K562 (cell line): ENCODE results near the gene PCCA. TPM values are rescaled to one million over a fixed set of nuclear protein-coding genes. Genes with fewer than 3 reads are reported as not detected.

ENCODE experiments used
- DNMT1 ChIP-seq: fragments of 450-650 bp; IDR thresholded peaks from 2 replicates; pipeline ENCODE4 v1.6.1; 2016; ENCODE audit warnings: antibody characterized with exemption, mild to moderate bottlenecking
- EP400 ChIP-seq: fragments of 450-650 bp; IDR thresholded peaks from 2 replicates; pipeline ENCODE4 v1.6.1; 2017; ENCODE audit warnings: antibody characterized with exemption, mild to moderate bottlenecking, moderate library complexity
- FOXK1 ChIP-seq: sonication (generic); formaldehyde crosslinking; IDR thresholded peaks from 2 replicates; pipeline ENCODE4 v1.8.0; 2022; ENCODE audit warnings: missing genetic modification reagents, mild to moderate bottlenecking, borderline replicate concordance
- NEUROD1 ChIP-seq: fragments of 150-350 bp; IDR thresholded peaks from 2 replicates; pipeline ENCODE4 v1.6.1; 2014; ENCODE audit warnings: borderline replicate concordance, low read length, low read depth; ENCODE audit not compliant: partially characterized antibody
- NFYB ChIP-seq: IDR thresholded peaks from 2 replicates; pipeline ENCODE4 v1.6.1; 2011; ENCODE audit warnings: mild to moderate bottlenecking, moderate library complexity; ENCODE audit not compliant: insufficient read length; ENCODE audit errors: extremely low read depth
- NR2C1 ChIP-seq, 2 experiments: fragments of 450-650 bp; IDR thresholded peaks; 2 replicates each; pipeline ENCODE4 v1.6.1; 2017; ENCODE audit warnings: mild to moderate bottlenecking in 2 of 2, antibody characterized with exemption in 1 of 2, inconsistent platforms in 1 of 2, missing compliant biosample characterization in 1 of 2, missing genetic modification characterization in 1 of 2
- TAF7 ChIP-seq: fragments of 450-650 bp; IDR thresholded peaks from 2 replicates; pipeline ENCODE4 v1.6.1; 2016; ENCODE audit warnings: missing genetic modification characterization, missing compliant biosample characterization
- TBP ChIP-seq: optimal IDR thresholded peaks from 2 replicates; pipeline ENCODE3; 2011; ENCODE audit warnings: low read depth, low read length, improper control_type of control experiment
- XRCC3 ChIP-seq: fragments of 450-650 bp; IDR thresholded peaks from 2 replicates; pipeline ENCODE4 v1.6.1; 2017; ENCODE audit warnings: mild to moderate bottlenecking, moderate library complexity
- ZC3H11A ChIP-seq: IDR thresholded peaks from 2 replicates; pipeline ENCODE4 v1.6.1; 2012; ENCODE audit warnings: low read depth, low read length, improper control_type of control experiment
- ZNF133 ChIP-seq: fragments of 250-450 bp; sonication (Bioruptor Pico); IDR thresholded peaks from 2 replicates; pipeline ENCODE4 v1.4.0; 2020; ENCODE audit warnings: mild to moderate bottlenecking
- ZNF224 ChIP-seq: sonication (generic); formaldehyde crosslinking; IDR thresholded peaks from 2 replicates; pipeline ENCODE4 v1.8.0; 2022; ENCODE audit warnings: mild to moderate bottlenecking, missing genetic modification reagents
- ZNF253 ChIP-seq: fragments of 250-450 bp; sonication (Bioruptor Pico); conservative IDR thresholded peaks from 2 replicates; pipeline ENCODE4 v1.6.1; 2021; ENCODE audit warnings: mild to moderate bottlenecking
- polyA plus RNA-seq, 8 experiments: library from polyadenylated mRNA; depleted of rRNA in 4 of 8; stranded (reverse) in 5 of 8; unstranded in 3 of 8; fragments of >200 nt; fragmentation: Nextera tagmentation in 2 of 8; fragmentation: Illumina TruSeq in 1 of 8; extraction: Ambion mirVana in 2 of 8; extraction: Trizol in 1 of 8; gene quantifications; 2 replicates each; pipeline versions ENCODE4 v1.2.1 to v1.2.3, GENCODE V29; 2011 to 2014; ENCODE audit warnings: inconsistent platforms in 1 of 8, missing spikeins in 1 of 8
- total RNA-seq, 7 experiments: library from RNA; depleted of rRNA in 6 of 7; stranded (reverse); fragments of >200 nt in 6 of 7; fragmentation: Illumina TruSeq in 2 of 7; extraction: Trizol in 2 of 7; gene quantifications; 2 replicates each; pipeline versions ENCODE4 v1.2.1 to v1.2.3, GENCODE V29; 2011 to 2021; ENCODE audit warnings: low replicate concordance in 1 of 7
- TF ChIP-seq, protein P1 (sequence below), 2 experiments: fragments of 450-650 bp in 1 of 2; sonication (generic) in 1 of 2; formaldehyde crosslinking in 1 of 2; IDR thresholded peaks; 2 replicates each; pipeline versions ENCODE4 v1.7.1 to v1.9.0; 2016 to 2022; ENCODE audit warnings: inconsistent platforms in 1 of 2, mild to moderate bottlenecking in 1 of 2, missing genetic modification reagents in 1 of 2
- TF ChIP-seq, protein P2 (sequence below): sonication (generic); formaldehyde crosslinking; IDR thresholded peaks from 2 replicates; pipeline ENCODE4 v1.8.1; 2023; ENCODE audit warnings: mild to moderate bottlenecking, missing genetic modification reagents, moderate library complexity
- TF ChIP-seq, protein P3 (sequence below): fragments of 250-450 bp; sonication (Bioruptor Pico); IDR thresholded peaks from 2 replicates; pipeline ENCODE4 v1.5.0; 2020; ENCODE audit warnings: mild to moderate bottlenecking
- TF ChIP-seq, protein P4 (sequence below): sonication (generic); formaldehyde crosslinking; IDR thresholded peaks from 2 replicates; pipeline ENCODE4 v1.9.0; 2022; ENCODE audit warnings: mild to moderate bottlenecking, missing genetic modification reagents

Gene PCCA
- total and polyA plus RNA-seq, 9 of the 15 experiments (the other 6 are each of a cell fraction or from before 2014, with no cell fraction given): 5.2 to 14.1 (median 9.7) TPM

DNA sequence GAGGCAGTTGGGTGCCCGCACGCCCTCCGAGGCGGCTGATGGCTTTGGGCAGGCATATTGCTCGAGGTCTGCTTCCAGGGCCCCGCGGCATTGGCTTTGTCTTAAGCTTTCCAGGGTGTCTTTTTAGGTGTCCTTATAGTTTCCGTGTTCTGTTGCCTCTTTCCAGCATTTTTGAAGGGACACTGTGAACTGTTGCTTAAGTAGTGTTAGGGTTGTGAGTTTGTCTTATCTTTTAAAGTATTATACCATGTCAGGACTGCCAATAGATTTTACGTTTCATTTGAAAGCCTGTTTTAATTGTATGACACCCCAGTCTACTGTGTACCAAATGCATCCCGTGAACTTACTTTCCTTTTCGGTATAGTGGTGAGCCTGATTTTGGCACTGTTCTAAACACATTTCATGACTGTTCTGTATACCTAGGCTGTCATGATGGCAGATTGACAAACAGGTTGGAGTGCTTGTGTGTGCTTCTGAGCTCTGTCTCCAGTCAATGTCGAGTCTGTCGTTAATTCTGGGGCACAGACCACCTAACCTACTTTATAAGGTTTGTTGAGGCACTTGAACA lies 656 bp downstream of the PCCA start (continued):
- TF ChIP-seq NR2C1 (IDR thresholded peaks at IDR 0.05) (no peak), NR2C1 (tag; IDR thresholded peaks at IDR 0.05) (no peak), TBP (no peak), TAF7 (tag) (no peak), EP400 (no peak), NEUROD1 (no peak), NFYB (no peak), ZNF253 (CRISPR knock-in tag) (no peak), ZNF133 (CRISPR knock-in tag) (no peak), ZNF224 (CRISPR knock-in tag) (no peak), XRCC3 (no peak), ZC3H11A (no peak), DNMT1 (no peak), FOXK1 (CRISPR knock-in tag) (no peak)
- TF ChIP-seq, protein P1, sequence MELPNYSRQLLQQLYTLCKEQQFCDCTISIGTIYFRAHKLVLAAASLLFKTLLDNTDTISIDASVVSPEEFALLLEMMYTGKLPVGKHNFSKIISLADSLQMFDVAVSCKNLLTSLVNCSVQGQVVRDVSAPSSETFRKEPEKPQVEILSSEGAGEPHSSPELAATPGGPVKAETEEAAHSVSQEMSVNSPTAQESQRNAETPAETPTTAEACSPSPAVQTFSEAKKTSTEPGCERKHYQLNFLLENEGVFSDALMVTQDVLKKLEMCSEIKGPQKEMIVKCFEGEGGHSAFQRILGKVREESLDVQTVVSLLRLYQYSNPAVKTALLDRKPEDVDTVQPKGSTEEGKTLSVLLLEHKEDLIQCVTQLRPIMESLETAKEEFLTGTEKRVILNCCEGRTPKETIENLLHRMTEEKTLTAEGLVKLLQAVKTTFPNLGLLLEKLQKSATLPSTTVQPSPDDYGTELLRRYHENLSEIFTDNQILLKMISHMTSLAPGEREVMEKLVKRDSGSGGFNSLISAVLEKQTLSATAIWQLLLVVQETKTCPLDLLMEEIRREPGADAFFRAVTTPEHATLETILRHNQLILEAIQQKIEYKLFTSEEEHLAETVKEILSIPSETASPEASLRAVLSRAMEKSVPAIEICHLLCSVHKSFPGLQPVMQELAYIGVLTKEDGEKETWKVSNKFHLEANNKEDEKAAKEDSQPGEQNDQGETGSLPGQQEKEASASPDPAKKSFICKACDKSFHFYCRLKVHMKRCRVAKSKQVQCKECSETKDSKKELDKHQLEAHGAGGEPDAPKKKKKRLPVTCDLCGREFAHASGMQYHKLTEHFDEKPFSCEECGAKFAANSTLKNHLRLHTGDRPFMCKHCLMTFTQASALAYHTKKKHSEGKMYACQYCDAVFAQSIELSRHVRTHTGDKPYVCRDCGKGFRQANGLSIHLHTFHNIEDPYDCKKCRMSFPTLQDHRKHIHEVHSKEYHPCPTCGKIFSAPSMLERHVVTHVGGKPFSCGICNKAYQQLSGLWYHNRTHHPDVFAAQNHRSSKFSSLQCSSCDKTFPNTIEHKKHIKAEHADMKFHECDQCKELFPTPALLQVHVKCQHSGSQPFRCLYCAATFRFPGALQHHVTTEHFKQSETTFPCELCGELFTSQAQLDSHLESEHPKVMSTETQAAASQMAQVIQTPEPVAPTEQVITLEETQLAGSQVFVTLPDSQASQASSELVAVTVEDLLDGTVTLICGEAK (IDR thresholded peaks at IDR 0.05): no peak
- TF ChIP-seq, protein P1 (CRISPR knock-in tag; IDR thresholded peaks at IDR 0.05): no peak
- TF ChIP-seq, protein P2, sequence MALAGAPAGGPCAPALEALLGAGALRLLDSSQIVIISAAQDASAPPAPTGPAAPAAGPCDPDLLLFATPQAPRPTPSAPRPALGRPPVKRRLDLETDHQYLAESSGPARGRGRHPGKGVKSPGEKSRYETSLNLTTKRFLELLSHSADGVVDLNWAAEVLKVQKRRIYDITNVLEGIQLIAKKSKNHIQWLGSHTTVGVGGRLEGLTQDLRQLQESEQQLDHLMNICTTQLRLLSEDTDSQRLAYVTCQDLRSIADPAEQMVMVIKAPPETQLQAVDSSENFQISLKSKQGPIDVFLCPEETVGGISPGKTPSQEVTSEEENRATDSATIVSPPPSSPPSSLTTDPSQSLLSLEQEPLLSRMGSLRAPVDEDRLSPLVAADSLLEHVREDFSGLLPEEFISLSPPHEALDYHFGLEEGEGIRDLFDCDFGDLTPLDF (CRISPR knock-in tag): no peak
- TF ChIP-seq, protein P3, sequence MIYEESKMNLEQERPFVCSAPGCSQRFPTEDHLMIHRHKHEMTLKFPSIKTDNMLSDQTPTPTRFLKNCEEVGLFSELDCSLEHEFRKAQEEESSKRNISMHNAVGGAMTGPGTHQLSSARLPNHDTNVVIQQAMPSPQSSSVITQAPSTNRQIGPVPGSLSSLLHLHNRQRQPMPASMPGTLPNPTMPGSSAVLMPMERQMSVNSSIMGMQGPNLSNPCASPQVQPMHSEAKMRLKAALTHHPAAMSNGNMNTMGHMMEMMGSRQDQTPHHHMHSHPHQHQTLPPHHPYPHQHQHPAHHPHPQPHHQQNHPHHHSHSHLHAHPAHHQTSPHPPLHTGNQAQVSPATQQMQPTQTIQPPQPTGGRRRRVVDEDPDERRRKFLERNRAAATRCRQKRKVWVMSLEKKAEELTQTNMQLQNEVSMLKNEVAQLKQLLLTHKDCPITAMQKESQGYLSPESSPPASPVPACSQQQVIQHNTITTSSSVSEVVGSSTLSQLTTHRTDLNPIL (CRISPR knock-in tag): no peak
- TF ChIP-seq, protein P4, sequence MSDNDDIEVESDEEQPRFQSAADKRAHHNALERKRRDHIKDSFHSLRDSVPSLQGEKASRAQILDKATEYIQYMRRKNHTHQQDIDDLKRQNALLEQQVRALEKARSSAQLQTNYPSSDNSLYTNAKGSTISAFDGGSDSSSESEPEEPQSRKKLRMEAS (CRISPR knock-in tag): no peak
